H1 (cell line): ENCODE data around the gene GLTP. TPM values are rescaled to one million over a fixed set of nuclear protein-coding genes. Genes with fewer than 3 reads are reported as not detected.

Experiments
- CTCF ChIA-PET: fragments of 300-600 bp; sonication (Branson Sonifier 250); formaldehyde crosslinking; loops from one replicate; lab custom pipeline; 2021; ENCODE audit not compliant: partially characterized antibody; lab: Charles Lee
- POLR2A ChIA-PET: fragments of 300-600 bp; sonication (Branson Sonifier 250); formaldehyde crosslinking; loops from one replicate; lab custom pipeline; 2021; ENCODE audit warnings: inconsistent platforms; ENCODE audit not compliant: partially characterized antibody; lab: Charles Lee
- DNase-seq, 2 experiments: peaks; one replicate each; pipeline versions ENCODE4 v3.0.0 to v3.0.0-alpha.2; 2010 to 2022; ENCODE audit warnings: low spot score in 2 of 2, low read depth in 1 of 2, mixed read lengths in 1 of 2
- FAIRE-seq: peaks from 2 replicates; lab custom pipeline; 2011; peaks lifted over from hg19 to GRCh38; lab: Jason Lieb, UNC
- H2AFZ ChIP-seq: 2 replicates; pipeline ENCODE4 v1.8.1; 2012; ENCODE audit warnings: low read length, inconsistent platforms
- H2AK5ac ChIP-seq: 2 replicates; pipeline ENCODE4 v1.6.1; 2013; ENCODE audit warnings: low read depth, low read length
- H2BK120ac ChIP-seq: replicated peaks from 2 replicates; pipeline ENCODE3; 2013; ENCODE audit warnings: low read depth, low read length, inconsistent platforms
- H2BK12ac ChIP-seq: 2 replicates; pipeline ENCODE4 v1.6.1; 2013; ENCODE audit warnings: low read depth, low read length
- H2BK15ac ChIP-seq: 2 replicates; pipeline ENCODE4 v1.6.1; 2013; ENCODE audit warnings: low read length
- H2BK20ac ChIP-seq: 2 replicates; pipeline ENCODE4 v1.6.1; 2013; ENCODE audit warnings: low read length
- H2BK5ac ChIP-seq: 2 replicates; pipeline ENCODE4 v1.6.1; 2013; ENCODE audit warnings: low read depth, low read length
- H3K14ac ChIP-seq: 2 replicates; pipeline ENCODE4 v1.6.1; 2013; ENCODE audit warnings: inconsistent platforms; ENCODE audit not compliant: insufficient read length
- H3K18ac ChIP-seq: 2 replicates; pipeline ENCODE4 v1.6.1; 2013; ENCODE audit warnings: low read length; ENCODE audit errors: extremely low read depth
- H3K23ac ChIP-seq: 2 replicates; pipeline ENCODE4 v1.6.1; 2013; ENCODE audit warnings: inconsistent platforms; ENCODE audit not compliant: insufficient read length
- H3K23me2 ChIP-seq: 2 replicates; pipeline ENCODE4 v1.6.1; 2013; ENCODE audit warnings: low read depth, low read length
- H3K27ac ChIP-seq: 2 replicates; pipeline ENCODE4 v1.6.1; 2011; ENCODE audit warnings: low read depth, low read length, inconsistent platforms
- H3K27me3 ChIP-seq, 4 experiments: replicated peaks in 1 of 4; 1 replicate in 1 of 4; 2 replicates in 3 of 4; pipeline versions ENCODE4 v1.6.1 to v1.8.1; 2011 to 2013; ENCODE audit warnings: low read length in 3 of 4, mild to moderate bottlenecking in 3 of 4, inconsistent platforms in 2 of 4, mixed read lengths in 2 of 4, moderate library complexity in 1 of 4; ENCODE audit not compliant: control insufficient read depth in 3 of 4, insufficient read depth in 3 of 4; ENCODE audit errors: extremely low read depth in 1 of 4
- H3K36me3 ChIP-seq, 4 experiments: 2 replicates each; pipeline versions ENCODE4 v1.6.1 to v1.8.1; 2011 to 2013; ENCODE audit warnings: mild to moderate bottlenecking in 4 of 4, low read length in 3 of 4, moderate library complexity in 2 of 4, control low read depth in 1 of 4, inconsistent platforms in 1 of 4; ENCODE audit not compliant: insufficient read depth in 4 of 4, control insufficient read depth in 2 of 4
- H3K4ac ChIP-seq: replicated peaks from 2 replicates; pipeline ENCODE3; 2013; ENCODE audit warnings: low read length, low read depth, mixed read lengths, inconsistent platforms; ENCODE audit not compliant: insufficient read length
- H3K4me1 ChIP-seq, 4 experiments: replicated peaks in 1 of 4; 1 replicate in 1 of 4; 2 replicates in 3 of 4; pipeline versions ENCODE4 v1.6.1 to v1.8.1; 2011 to 2013; ENCODE audit warnings: low read length in 3 of 4, inconsistent platforms in 2 of 4, mixed read lengths in 1 of 4; ENCODE audit not compliant: insufficient read depth in 4 of 4, control insufficient read depth in 3 of 4
- H3K4me2 ChIP-seq, 2 experiments: 2 replicates each; pipeline versions ENCODE4 v1.6.1 to v1.8.1; 2011 to 2013; ENCODE audit warnings: low read depth in 2 of 2, low read length in 2 of 2, control low read depth in 1 of 2, inconsistent platforms in 1 of 2, mild to moderate bottlenecking in 1 of 2; ENCODE audit not compliant: insufficient read depth in 1 of 2
- H3K4me3 ChIP-seq, 4 experiments: fragments of 200-600, 300-600 bp in 1 of 4; sonication (generic), shearing (Covaris generic), sonication (Bioruptor Twin) in 1 of 4; 2 replicates each; pipeline versions ENCODE4 v1.5.1 to v1.8.1; 2011 to 2016; ENCODE audit warnings: low read length in 4 of 4, low read depth in 3 of 4, control low read depth in 2 of 4, inconsistent platforms in 2 of 4, mild to moderate bottlenecking in 2 of 4, mixed read lengths in 1 of 4, moderate library complexity in 1 of 4; ENCODE audit not compliant: insufficient read depth in 2 of 4; ENCODE audit errors: extremely low read depth in 1 of 4
- H3K56ac ChIP-seq: replicated peaks from 2 replicates; pipeline ENCODE3; 2013; ENCODE audit warnings: low read depth, mild to moderate bottlenecking, mixed read lengths, low read length, inconsistent platforms; ENCODE audit not compliant: insufficient read length
- H3K79me1 ChIP-seq: 2 replicates; pipeline ENCODE4 v1.6.1; 2013; ENCODE audit warnings: low read depth, low read length, control low read depth
- H3K79me2 ChIP-seq, 2 experiments: 2 replicates each; pipeline versions ENCODE4 v1.6.1 to v1.8.1; 2012 to 2013; ENCODE audit warnings: low read length in 2 of 2, mild to moderate bottlenecking in 2 of 2, inconsistent platforms in 1 of 2; ENCODE audit not compliant: insufficient read depth in 2 of 2, control insufficient read depth in 1 of 2
- H3K9ac ChIP-seq, 4 experiments: replicated peaks in 1 of 4; 1 replicate in 1 of 4; 2 replicates in 3 of 4; pipeline versions ENCODE4 v1.6.1 to v1.8.1; 2011 to 2013; ENCODE audit warnings: low read depth in 3 of 4, low read length in 3 of 4, control low read depth in 2 of 4, mild to moderate bottlenecking in 2 of 4, moderate library complexity in 2 of 4, inconsistent platforms in 1 of 4; ENCODE audit errors: extremely low read depth in 1 of 4
- H3K9me3 ChIP-seq, 2 experiments: 2 replicates each; pipeline versions ENCODE4 v1.6.1 to v1.8.1; 2012 to 2013; ENCODE audit warnings: mild to moderate bottlenecking in 2 of 2, moderate library complexity in 2 of 2, control low read depth in 1 of 2, inconsistent platforms in 1 of 2, low read depth in 1 of 2, low read length in 1 of 2, mixed read lengths in 1 of 2; ENCODE audit not compliant: insufficient read depth in 2 of 2
- H4K20me1 ChIP-seq, 2 experiments: replicated peaks in 1 of 2; 2 replicates each; pipeline versions ENCODE3 to v1.8.1; 2011 to 2013; ENCODE audit warnings: inconsistent platforms in 2 of 2, low read length in 2 of 2, mild to moderate bottlenecking in 1 of 2; ENCODE audit not compliant: insufficient read depth in 2 of 2, control insufficient read depth in 1 of 2
- H4K5ac ChIP-seq: 2 replicates; pipeline ENCODE4 v1.6.1; 2013; ENCODE audit warnings: low read length, low read depth, mixed read lengths, inconsistent platforms; ENCODE audit not compliant: insufficient read length
- H4K8ac ChIP-seq: 2 replicates; pipeline ENCODE4 v1.8.0; 2013; ENCODE audit warnings: mild to moderate bottlenecking, moderate library complexity, low read length, inconsistent platforms; ENCODE audit not compliant: insufficient read depth; ENCODE audit errors: extremely low read depth
- H4K91ac ChIP-seq: replicated peaks from 2 replicates; pipeline ENCODE3; 2013; ENCODE audit warnings: low read length, mixed read lengths, inconsistent platforms; ENCODE audit not compliant: insufficient read length
- ATF2 ChIP-seq: IDR thresholded peaks from 2 replicates; pipeline ENCODE4 v1.6.1; 2012; ENCODE audit warnings: low read length, inconsistent platforms
- BRCA1 ChIP-seq: IDR thresholded peaks from 2 replicates; pipeline ENCODE4 v1.6.1; 2012; ENCODE audit warnings: low read depth, low read length, improper control_type of control experiment
- CREB1 ChIP-seq: IDR thresholded peaks from 2 replicates; pipeline ENCODE4 v1.6.1; 2012; ENCODE audit warnings: inconsistent platforms
- HDAC6 ChIP-seq: IDR thresholded peaks from one replicate; pipeline ENCODE4 v1.7.1; 2012; ENCODE audit warnings: low read depth, mild to moderate bottlenecking, inconsistent platforms, low read length, moderate library complexity
- JUND ChIP-seq: IDR thresholded peaks from 2 replicates; pipeline ENCODE4 v1.6.1; 2011; ENCODE audit warnings: mild to moderate bottlenecking, improper control_type of control experiment, low read length
- KDM5A ChIP-seq: fragments of 200-600 bp; IDR thresholded peaks from 2 replicates; pipeline ENCODE4 v1.7.1; 2012; ENCODE audit warnings: mild to moderate bottlenecking, low read length, inconsistent platforms, mixed read lengths
- NRF1 ChIP-seq: IDR thresholded peaks from 2 replicates; pipeline ENCODE4 v1.6.1; 2011; ENCODE audit warnings: mild to moderate bottlenecking, low read depth, low read length, improper control_type of control experiment
- RFX5 ChIP-seq: IDR thresholded peaks from 2 replicates; pipeline ENCODE4 v1.6.1; 2011; ENCODE audit warnings: low read depth, low read length, improper control_type of control experiment, borderline replicate concordance
- SIN3A ChIP-seq, 2 experiments: IDR thresholded peaks in 1 of 2; conservative IDR thresholded peaks in 1 of 2; 2 replicates each; pipeline ENCODE4 v1.6.1; 2011 to 2012; ENCODE audit warnings: low read length in 2 of 2, improper control_type of control experiment in 1 of 2, low read depth in 1 of 2, mild to moderate bottlenecking in 1 of 2
- SP2 ChIP-seq: IDR thresholded peaks from 2 replicates; pipeline ENCODE4 v1.6.1; 2012; ENCODE audit warnings: mild to moderate bottlenecking, low read length, inconsistent platforms
- SRF ChIP-seq: IDR thresholded peaks from 2 replicates; pipeline ENCODE4 v1.6.1; 2011; ENCODE audit warnings: mild to moderate bottlenecking, low read depth, low read length, moderate library complexity
- TCF12 ChIP-seq: IDR thresholded peaks from 2 replicates; pipeline ENCODE4 v1.6.1; 2011; ENCODE audit warnings: low read depth, mild to moderate bottlenecking, low read length
- YY1 ChIP-seq: IDR thresholded peaks from 2 replicates; pipeline ENCODE4 v1.6.1; 2011; ENCODE audit warnings: low read depth, mild to moderate bottlenecking, low read length
- ZNF274 ChIP-seq: IDR thresholded peaks from 2 replicates; pipeline ENCODE4 v1.7.0; 2012; ENCODE audit warnings: low read length, borderline replicate concordance; ENCODE audit errors: extremely low read depth
- WGBS, 2 experiments: shearing (Covaris generic) in 1 of 2; methylation state at CpG; one replicate each; pipeline versions ENCODE4 v1.1.6 to v1.1.7; 2013 to 2015; ENCODE audit warnings: low lambda C conversion rate in 2 of 2, mixed read lengths in 2 of 2, inconsistent platforms in 1 of 2, low coverage in 1 of 2, missing lambda C conversion rate in 1 of 2; ENCODE audit not compliant: insufficient replicate concordance in 2 of 2, insufficient coverage in 1 of 2, insufficient read length in 1 of 2; ENCODE audit errors: extremely low coverage in 1 of 2, missing lambda C conversion rate in 1 of 2; 5-methylcytosine and 5-hydroxymethylcytosine counted together
- polyA plus RNA-seq, 7 experiments: library from polyadenylated mRNA; depleted of rRNA in 3 of 7; stranded (reverse) in 5 of 7; unstranded in 2 of 7; fragments of >200 nt in 5 of 7; fragments of 200-250 nt in 2 of 7; gene quantifications; 1 replicate in 5 of 7; 2 replicates in 1 of 7; 4 replicates in 1 of 7; pipeline versions ENCODE4 v1.2.1 to v1.2.3, GENCODE V29; 2011 to 2013; ENCODE audit warnings: missing spikeins in 2 of 7, mixed read lengths in 2 of 7
- total RNA-seq: library from RNA; stranded (reverse); fragmentation: NEBNext Ultra II Directional; extraction: Animal tissue kit (Norgen Biotek cat#: 25700); gene quantifications from 2 replicates; pipeline ENCODE4 v1.2.1, GENCODE V29; 2021

GLTP gene
- total and polyA plus RNA-seq, 2 of the 8 experiments (the other 6 are each of a cell fraction or from before 2014, with no cell fraction given), result 9.8 to 26.1 TPM

GRCh38 chr12:109844091-109844490, 36.2 kb downstream of the GLTP start:
- H2AK5ac ChIP-seq, result no peak overlapping the region
- H3K4me2 ChIP-seq, result no peak overlapping the region
- H4K91ac ChIP-seq, result no peak overlapping the region
- H2BK15ac ChIP-seq, result no peak overlapping the region
- H2AFZ ChIP-seq, result no peak overlapping the region
- H4K8ac ChIP-seq, result no peak overlapping the region
- H3K4me3 ChIP-seq, result no peak overlapping the region
- no peak for FAIRE-seq
- no peak for DNase-seq
- no peaks in the 10 kb centered on the region for H3K9me3 ChIP-seq
- H3K4me1 ChIP-seq, result peaks cover 0 to 7% (median 4%) of the 10 kb centered on the region in 4 experiments; a peak in 5 of 7 replicates
- H3K23me2 ChIP-seq, result no peaks in the 10 kb centered on the region
- no peaks in the 10 kb centered on the region for H3K36me3 ChIP-seq
- no peak overlapping the region for H2BK120ac ChIP-seq
- ChIA-PET POLR2A (no interaction called here), CTCF (interaction anchor here (0.6 to 10.9 kb wide), 11 partner anchors 12 to 242 kb away, joined by 3 to 183 read pairs (median 8); partner anchors contain the start of gene TRPV4)
- no peak overlapping the region for H3K14ac ChIP-seq
- H2BK12ac ChIP-seq, result no peak overlapping the region
- H3K56ac ChIP-seq, result no peak overlapping the region
- H3K18ac ChIP-seq, result no peak overlapping the region
- H3K23ac ChIP-seq, result no peak overlapping the region
- no peaks in the 10 kb centered on the region for H4K20me1 ChIP-seq
- H3K4ac ChIP-seq, result no peak overlapping the region
- WGBS, 2 experiments, result 87% methylated on average over 5 of the region's 5 CpGs; no CpG with 5 or more reads in 1 of the 2 experiments
- no peak overlapping the region for H2BK20ac ChIP-seq
- no peak overlapping the region for H3K9ac ChIP-seq
- H3K27ac ChIP-seq, result no peak overlapping the region
- H2BK5ac ChIP-seq, result no peak overlapping the region
- H3K79me2 ChIP-seq, result no peaks in the 10 kb centered on the region
- H4K5ac ChIP-seq, result no peak overlapping the region
- H3K79me1 ChIP-seq, result no peaks in the 10 kb centered on the region
- H3K27me3 ChIP-seq, result no peaks in the 10 kb centered on the region
- no peak for TF ChIP-seq ATF2
- TF ChIP-seq YY1, result no peak
- TF ChIP-seq SRF, result no peak
- no peak for TF ChIP-seq BRCA1
- no peak for TF ChIP-seq JUND
- TF ChIP-seq CREB1, result no peak
- no peak for TF ChIP-seq RFX5
- TF ChIP-seq KDM5A, result no peak
- TF ChIP-seq TCF12, result no peak
- TF ChIP-seq HDAC6, result no peak
- no peak for TF ChIP-seq SIN3A (conservative IDR thresholded peaks at IDR 0.05 in 1 of 2, IDR thresholded peaks at IDR 0.05 in 1 of 2; ENCODE audit: low read depth in 1 of 2, low read length in 2 of 2)
- no peak for TF ChIP-seq NRF1
- no peak for TF ChIP-seq SP2
- no peak for TF ChIP-seq ZNF274
